Measurements from ENCODE around the gene KCNH5. TPM values are rescaled to one million over a fixed set of nuclear protein-coding genes. Genes with fewer than 3 reads are reported as not detected.

The KCNH5 gene
- total RNA-seq (not detected), total RNA-seq (0 to 0.14 (median 0) reads per million in 172 experiments)
- polyA plus RNA-seq (2013, experiment 1 of 2): not detected
- polyA plus RNA-seq (2013, experiment 2 of 2): not detected

- TF ChIP-seq CTCF (IDR thresholded peaks at IDR 0.05): no peak
- H3K4me1 Mint-ChIP-seq (ENCODE audit: low read depth): no peaks in the 10 kb centered on the region
- no peaks in the 10 kb centered on the region for H3K9me3 Mint-ChIP-seq
- ChIA-PET CTCF (no interaction called here), POLR2A (no interaction called here)
- intact Hi-C loops (cut with DNase I, micrococcal nuclease): no loop called here
- Histone ChIP-seq H3K4me1 (ENCODE audit: insufficient read depth, low read length) (no peaks in the 10 kb centered on the region), H3K27ac (ENCODE audit: low read depth in 1 of 2, low read length in 2 of 2) (no peak within 1 kb of the TSS), H3K36me3 (ENCODE audit: insufficient read depth, low read length) (no peaks in the 10 kb centered on the region), H3K9me3 (ENCODE audit: control insufficient read depth in 1 of 2, insufficient read depth in 1 of 2, low read length in 2 of 2) (peaks cover 0 to 9% of the 10 kb centered on the region in 2 experiments), H3K27me3 (ENCODE audit: control insufficient read depth in 1 of 2, insufficient read depth in 2 of 2, low read length in 2 of 2) (peaks cover 16 to 47% of the 10 kb centered on the region in 2 experiments), H3K4me3 (ENCODE audit: low read length) (no peak within 1 kb of the TSS)
- H3K27me3 Mint-ChIP-seq: peaks cover 58% of the 10 kb centered on the region
- H3K27ac Mint-ChIP-seq: no peak within 1 kb of the TSS
- H3K4me3 Mint-ChIP-seq: no peak within 1 kb of the TSS
- no peak for DNase-seq
- H3K36me3 Mint-ChIP-seq (ENCODE audit: low read depth): no peaks in the 10 kb centered on the region
- no peak for ATAC-seq (ENCODE audit: poor library complexity)
Observed at GRCh38 chr14:63045234-63045611, at the start of gene KCNH5. Gene KCNH5, minus strand, starts transcription at chr14:63045458. Its CDS starts 272 bp downstream, at chr14:63045186.

GRCh38 chr14:63091394-63091996, 46.2 kb upstream of the KCNH5 start:
- Mint-ChIP-seq H3K27me3 (peaks cover 4% of the 10 kb centered on the region), H3K4me1 (ENCODE audit: low read depth) (no peaks in the 10 kb centered on the region), H3K9me3 (no peaks in the 10 kb centered on the region), H3K27ac (no peak overlapping the region), H3K36me3 (ENCODE audit: low read depth) (no peaks in the 10 kb centered on the region), H3K4me3 (no peak overlapping the region)
- no peak overlapping the region for H3K27ac ChIP-seq (ENCODE audit: low read depth in 1 of 2, low read length in 2 of 2)
- no peak for DNase-seq
- TF ChIP-seq CTCF (IDR thresholded peaks at IDR 0.05): no peak
- no peak overlapping the region for H3K4me3 ChIP-seq (ENCODE audit: low read length)
- H3K9me3 ChIP-seq (ENCODE audit: control insufficient read depth in 1 of 2, insufficient read depth in 1 of 2, low read length in 2 of 2): no peaks in the 10 kb centered on the region
- POLR2A ChIA-PET: no interaction called here
- H3K36me3 ChIP-seq (ENCODE audit: insufficient read depth, low read length): no peaks in the 10 kb centered on the region
- no peak for ATAC-seq (ENCODE audit: poor library complexity)
- intact Hi-C loops (cut with DNase I, micrococcal nuclease): no loop called here
- CTCF ChIA-PET: no interaction called here
- no peaks in the 10 kb centered on the region for H3K27me3 ChIP-seq (ENCODE audit: control insufficient read depth in 1 of 2, insufficient read depth in 2 of 2, low read length in 2 of 2)
- no peaks in the 10 kb centered on the region for H3K4me1 ChIP-seq (ENCODE audit: insufficient read depth, low read length)

GRCh38 chr14:63088865-63089264, 43.6 kb upstream of the KCNH5 start:
- CTCF ChIA-PET: no interaction called here
- DNase-seq (no peak), ATAC-seq (ENCODE audit: poor library complexity) (no peak)
- H3K27ac ChIP-seq (ENCODE audit: low read depth in 1 of 2, low read length in 2 of 2): no peak overlapping the region
- peaks cover 0 to 9% of the 10 kb centered on the region in 2 experiments for H3K9me3 ChIP-seq (ENCODE audit: control insufficient read depth in 1 of 2, insufficient read depth in 1 of 2, low read length in 2 of 2)
- Mint-ChIP-seq H3K27ac (no peak overlapping the region), H3K9me3 (peaks cover 5% of the 10 kb centered on the region), H3K4me1 (ENCODE audit: low read depth) (no peaks in the 10 kb centered on the region), H3K27me3 (no peaks in the 10 kb centered on the region), H3K4me3 (no peak overlapping the region), H3K36me3 (ENCODE audit: low read depth) (no peaks in the 10 kb centered on the region)
- intact Hi-C loops (cut with DNase I, micrococcal nuclease): no loop called here
- H3K36me3 ChIP-seq (ENCODE audit: insufficient read depth, low read length): no peaks in the 10 kb centered on the region
- H3K4me3 ChIP-seq (ENCODE audit: low read length): no peak overlapping the region
- POLR2A ChIA-PET: no interaction called here
- H3K27me3 ChIP-seq (ENCODE audit: control insufficient read depth in 1 of 2, insufficient read depth in 2 of 2, low read length in 2 of 2): no peaks in the 10 kb centered on the region
- no peaks in the 10 kb centered on the region for H3K4me1 ChIP-seq (ENCODE audit: insufficient read depth, low read length)
- TF ChIP-seq CTCF (IDR thresholded peaks at IDR 0.05): no peak
